SU-DHL-6 (cell line): ENCODE data around the gene ZDHHC7.

ENCODE experiments used
- H2AFZ ChIP-seq: fragments of 200-600 bp; sonication (generic); 2 replicates; pipeline ENCODE4 v1.6.1; 2014; ENCODE audit warnings: low read depth, mild to moderate bottlenecking, moderate library complexity, mixed read lengths, antibody characterized with exemption, low read length; ENCODE audit not compliant: severe bottlenecking
- H3F3A ChIP-seq: fragments of 200-600 bp; shearing (Covaris generic); 2 replicates; pipeline ENCODE4 v1.6.0; 2016; ENCODE audit warnings: antibody characterized with exemption, mild to moderate bottlenecking; ENCODE audit not compliant: insufficient read depth
- H3K27ac ChIP-seq: fragments of 200-600 bp; sonication (generic); 2 replicates; pipeline ENCODE4 v1.5.1; 2016; ENCODE audit warnings: low read depth, mild to moderate bottlenecking, low read length, moderate library complexity, mixed read lengths
- H3K27me3 ChIP-seq: fragments of 200-600 bp; sonication (generic), shearing (Covaris generic); 2 replicates; pipeline ENCODE4 v1.6.0; 2014; ENCODE audit warnings: mild to moderate bottlenecking, low read length
- H3K36me3 ChIP-seq: fragments of 200-600 bp; sonication (generic); 2 replicates; pipeline ENCODE4 v1.6.1; 2014; ENCODE audit warnings: mild to moderate bottlenecking, low read length, mixed read lengths
- H3K4me2 ChIP-seq: fragments of 300-600, 200-600 bp; shearing (Covaris generic), sonication (generic); 2 replicates; pipeline ENCODE4 v1.6.0; 2014; ENCODE audit warnings: low read length, low read depth, mild to moderate bottlenecking; ENCODE audit not compliant: poor library complexity, severe bottlenecking
- H3K4me3 ChIP-seq: fragments of 200-600 bp; sonication (generic); 2 replicates; pipeline ENCODE4 v1.5.1; 2014; ENCODE audit warnings: antibody characterized with exemption, low read length, mild to moderate bottlenecking, mixed read lengths; ENCODE audit not compliant: insufficient read depth, poor library complexity, severe bottlenecking
- H3K79me2 ChIP-seq: fragments of 200-600 bp; sonication (generic); 2 replicates; pipeline ENCODE4 v1.6.1; 2014; ENCODE audit warnings: mild to moderate bottlenecking, low read length, moderate library complexity; ENCODE audit not compliant: insufficient read depth
- H3K9ac ChIP-seq: fragments of 200-600 bp; sonication (generic); 2 replicates; pipeline ENCODE4 v1.7.0; 2014; ENCODE audit warnings: mild to moderate bottlenecking, low read length
- H3K9me2 ChIP-seq: fragments of 200-600 bp; sonication (generic); replicated peaks from 2 replicates; pipeline ENCODE4 v1.6.1; 2014; ENCODE audit warnings: low read length; ENCODE audit not compliant: insufficient read depth
- H3K9me3 ChIP-seq: fragments of 200-600 bp; sonication (generic); 2 replicates; pipeline ENCODE4 v1.6.1; 2014; ENCODE audit warnings: low read length, mixed read lengths; ENCODE audit not compliant: insufficient read depth
- H4K20me1 ChIP-seq: fragments of 200-600 bp; sonication (generic); 2 replicates; pipeline ENCODE4 v1.6.1; 2014; ENCODE audit warnings: low read depth, mild to moderate bottlenecking, antibody characterized with exemption, low read length, moderate library complexity, mixed read lengths
- EZH2phosphoT487 ChIP-seq: fragments of 200-600 bp; sonication (generic), shearing (Covaris generic); conservative IDR thresholded peaks from 2 replicates; pipeline ENCODE4 v1.6.1; 2018; ENCODE audit warnings: mild to moderate bottlenecking, antibody characterized with exemption, low read length, moderate library complexity, mixed read lengths
- TF ChIP-seq, protein P1 (sequence below): fragments of 200-600 bp; sonication (generic); IDR thresholded peaks from one replicate; pipeline ENCODE4 v1.5.1; 2017; ENCODE audit warnings: antibody characterized with exemption, mild to moderate bottlenecking, low read length, moderate library complexity; ENCODE audit not compliant: insufficient read depth, poor library complexity, severe bottlenecking

Gene ZDHHC7

GRCh38 chr16:84964386-84965128 is 46.8 kb downstream of the ZDHHC7 start:
- no peak overlapping the region for H2AFZ ChIP-seq
- H3K27ac ChIP-seq, result no peak overlapping the region
- H3F3A ChIP-seq, result no peaks in the 10 kb centered on the region
- H3K4me3 ChIP-seq, result no peak overlapping the region
- H3K79me2 ChIP-seq, result no peaks in the 10 kb centered on the region
- H3K9ac ChIP-seq, result no peak overlapping the region
- no peaks in the 10 kb centered on the region for H3K9me2 ChIP-seq
- TF ChIP-seq, protein P1, sequence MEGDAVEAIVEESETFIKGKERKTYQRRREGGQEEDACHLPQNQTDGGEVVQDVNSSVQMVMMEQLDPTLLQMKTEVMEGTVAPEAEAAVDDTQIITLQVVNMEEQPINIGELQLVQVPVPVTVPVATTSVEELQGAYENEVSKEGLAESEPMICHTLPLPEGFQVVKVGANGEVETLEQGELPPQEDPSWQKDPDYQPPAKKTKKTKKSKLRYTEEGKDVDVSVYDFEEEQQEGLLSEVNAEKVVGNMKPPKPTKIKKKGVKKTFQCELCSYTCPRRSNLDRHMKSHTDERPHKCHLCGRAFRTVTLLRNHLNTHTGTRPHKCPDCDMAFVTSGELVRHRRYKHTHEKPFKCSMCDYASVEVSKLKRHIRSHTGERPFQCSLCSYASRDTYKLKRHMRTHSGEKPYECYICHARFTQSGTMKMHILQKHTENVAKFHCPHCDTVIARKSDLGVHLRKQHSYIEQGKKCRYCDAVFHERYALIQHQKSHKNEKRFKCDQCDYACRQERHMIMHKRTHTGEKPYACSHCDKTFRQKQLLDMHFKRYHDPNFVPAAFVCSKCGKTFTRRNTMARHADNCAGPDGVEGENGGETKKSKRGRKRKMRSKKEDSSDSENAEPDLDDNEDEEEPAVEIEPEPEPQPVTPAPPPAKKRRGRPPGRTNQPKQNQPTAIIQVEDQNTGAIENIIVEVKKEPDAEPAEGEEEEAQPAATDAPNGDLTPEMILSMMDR, result no peak
- TF ChIP-seq EZH2phosphoT487, result no peak
- H3K9me3 ChIP-seq, result no peaks in the 10 kb centered on the region
- H3K4me2 ChIP-seq, result no peak overlapping the region
- no peaks in the 10 kb centered on the region for H3K27me3 ChIP-seq
- H3K36me3 ChIP-seq, result no peaks in the 10 kb centered on the region
- H4K20me1 ChIP-seq, result no peaks in the 10 kb centered on the region

DNA sequence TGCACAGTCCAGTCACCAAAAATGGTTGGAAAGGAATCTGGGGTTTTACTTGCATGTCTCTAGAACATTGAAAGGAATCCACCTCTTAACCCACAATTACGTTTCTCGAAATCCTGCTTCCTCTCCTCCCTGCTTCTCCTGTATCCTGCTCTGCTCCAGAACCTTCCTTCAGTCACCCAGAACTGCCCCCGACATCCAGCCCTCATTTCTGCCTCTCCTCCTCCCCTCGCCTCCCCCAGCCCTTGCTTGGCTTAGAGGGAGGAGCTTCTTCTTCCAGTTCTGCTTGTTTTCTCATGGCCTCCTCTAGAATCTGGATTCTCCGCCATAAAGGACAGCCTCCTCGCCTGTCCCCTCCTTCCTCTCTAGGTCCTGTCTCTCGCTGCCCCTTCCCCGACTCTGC is 48.3 kb downstream of the ZDHHC7 start:
- H3K27ac ChIP-seq, result no peak overlapping the region
- H3K9ac ChIP-seq, result no peak overlapping the region
- no peaks in the 10 kb centered on the region for H3K9me3 ChIP-seq
- H4K20me1 ChIP-seq, result no peaks in the 10 kb centered on the region
- H2AFZ ChIP-seq, result no peak overlapping the region
- no peak overlapping the region for H3K4me3 ChIP-seq
- no peaks in the 10 kb centered on the region for H3K27me3 ChIP-seq
- H3F3A ChIP-seq, result no peaks in the 10 kb centered on the region
- no peaks in the 10 kb centered on the region for H3K36me3 ChIP-seq
- no peaks in the 10 kb centered on the region for H3K79me2 ChIP-seq
- H3K4me2 ChIP-seq, result no peak overlapping the region
- H3K9me2 ChIP-seq, result no peaks in the 10 kb centered on the region
- TF ChIP-seq EZH2phosphoT487, result no peak
- TF ChIP-seq, protein P1, result no peak

- Histone ChIP-seq H3K27ac (no peak overlapping the region), H3F3A (no peaks in the 10 kb centered on the region), H3K4me2 (no peak overlapping the region), H3K36me3 (no peaks in the 10 kb centered on the region), H3K9ac (no peak overlapping the region), H3K79me2 (no peaks in the 10 kb centered on the region), H4K20me1 (no peaks in the 10 kb centered on the region), H3K9me2 (no peaks in the 10 kb centered on the region), H3K27me3 (no peaks in the 10 kb centered on the region), H3K4me3 (no peak overlapping the region), H3K9me3 (no peaks in the 10 kb centered on the region), H2AFZ (no peak overlapping the region)
- TF ChIP-seq, protein P1, result no peak
- TF ChIP-seq EZH2phosphoT487, result no peak
Measured at GRCh38 chr16:84960942-84961341, 50.4 kb downstream of the ZDHHC7 start.
